ENCODE data around the gene SH3GLB1. TPM values are rescaled to one million over a fixed set of nuclear protein-coding genes. Genes with fewer than 3 reads are reported as not detected.

SH3GLB1 gene
- total RNA-seq, 2 donors from 2014 or later, result 74.3 to 77.9 TPM

- no peaks in the 10 kb centered on the region for H3K4me1 Mint-ChIP-seq (ENCODE audit: low read depth)
- no peak for DNase-seq
- H3K27ac Mint-ChIP-seq, result no peak overlapping the region
- no peaks in the 10 kb centered on the region for H3K27me3 Mint-ChIP-seq (ENCODE audit: low read depth)
- no peaks in the 10 kb centered on the region for H3K9me3 Mint-ChIP-seq
- H3K36me3 Mint-ChIP-seq (ENCODE audit: insufficient read depth in 2 of 2), result no peaks in the 10 kb centered on the region
- no peak for ATAC-seq (replicated peaks in 1 of 2)
- H3K4me3 Mint-ChIP-seq, result no peak overlapping the region
Observed at GRCh38 chr1:86788300-86789206, 84.2 kb downstream of the SH3GLB1 start.

DNA sequence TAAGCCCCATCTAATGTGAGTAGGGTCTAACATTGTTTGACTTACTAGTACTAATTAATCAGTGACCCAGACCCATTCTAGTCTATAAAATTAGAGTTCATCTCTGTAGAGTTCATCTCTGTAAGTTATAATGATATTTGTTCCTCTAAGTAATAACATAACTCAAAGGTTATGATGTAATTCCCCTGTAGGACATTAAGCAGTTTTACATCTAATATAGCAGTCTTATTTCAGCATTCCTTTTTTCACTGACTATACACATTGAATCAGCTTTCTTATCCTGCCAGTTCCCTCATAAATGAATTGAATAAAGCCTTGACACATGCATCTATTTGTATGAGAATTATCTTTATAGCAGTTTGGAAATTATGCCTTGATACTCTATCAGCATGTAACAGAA is 90.9 kb downstream of the SH3GLB1 start:
- DNase-seq (no peak), ATAC-seq (replicated peaks in 1 of 2) (no peak)
- no peak overlapping the region for H3K4me3 Mint-ChIP-seq
- H3K27me3 Mint-ChIP-seq (ENCODE audit: low read depth), result no peaks in the 10 kb centered on the region
- no peaks in the 10 kb centered on the region for H3K4me1 Mint-ChIP-seq (ENCODE audit: low read depth)
- no peak overlapping the region for H3K27ac Mint-ChIP-seq
- no peaks in the 10 kb centered on the region for H3K36me3 Mint-ChIP-seq (ENCODE audit: insufficient read depth in 2 of 2)
- H3K9me3 Mint-ChIP-seq, result no peaks in the 10 kb centered on the region

Other genes starting within 250 kb of the SH3GLB1 start
- not detected for gene CLCA1, start 235.6 kb upstream of the SH3GLB1 start, total RNA-seq
- gene CLCA4, start 157.5 kb upstream of the SH3GLB1 start, total RNA-seq, result not detected
- 100 to 1,000 TPM; 149 to 171 TPM for gene SELENOF, start 209.6 kb downstream of the SH3GLB1 start, total RNA-seq
- gene HS2ST1, start 210.1 kb downstream of the SH3GLB1 start, total RNA-seq, result 10 to 100 TPM; 31.0 to 32.9 TPM